Effector CD8-positive, alpha-beta T cell (primary cell): ENCODE results near the gene RFNG.

Experiments
- DNase-seq: peaks from one replicate; lab custom pipeline; 2025; lab: John Stamatoyannopoulos, UW

Gene RFNG

DNA sequence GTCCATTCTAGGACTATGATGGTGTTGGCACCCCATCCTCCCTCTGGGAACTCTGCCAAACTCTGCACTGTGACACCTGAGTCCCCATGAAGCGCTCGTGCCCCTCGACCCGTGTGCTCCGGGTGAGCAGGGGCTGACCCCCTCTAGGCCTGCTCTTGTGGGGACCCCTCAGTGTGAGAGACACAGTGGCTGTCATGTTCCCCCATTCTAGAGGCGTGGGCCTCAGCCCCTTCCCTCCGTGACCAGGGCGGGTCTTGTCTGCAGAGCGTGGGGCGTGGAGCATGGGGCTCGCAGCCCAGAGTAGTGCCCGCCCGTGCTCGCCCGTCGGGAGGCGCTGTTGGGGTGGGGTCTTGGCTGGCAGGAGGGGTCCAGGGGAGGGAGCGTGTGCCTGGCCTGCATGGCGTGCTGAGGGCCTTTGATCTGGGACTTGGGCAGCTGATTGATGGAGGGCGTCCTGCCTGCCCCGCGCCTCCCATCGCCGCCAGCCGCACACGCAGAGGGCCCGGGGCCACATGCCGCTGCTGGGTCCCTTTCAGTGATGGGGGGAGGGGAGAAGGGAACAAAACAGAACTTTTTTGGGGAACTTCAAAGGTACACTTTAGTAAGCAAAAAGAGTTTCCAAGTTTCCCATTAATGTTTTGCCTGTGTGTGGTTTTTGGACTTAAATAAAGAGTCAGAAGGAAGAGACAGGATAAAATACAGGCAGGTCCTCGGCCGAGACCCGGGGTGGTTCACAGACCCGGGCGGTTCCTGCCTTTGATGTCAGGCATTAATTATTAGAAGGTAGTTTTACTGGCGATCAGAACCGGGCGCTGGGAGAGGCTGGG is 51.4 kb downstream of the RFNG start:
- no peak for DNase-seq

DNA sequence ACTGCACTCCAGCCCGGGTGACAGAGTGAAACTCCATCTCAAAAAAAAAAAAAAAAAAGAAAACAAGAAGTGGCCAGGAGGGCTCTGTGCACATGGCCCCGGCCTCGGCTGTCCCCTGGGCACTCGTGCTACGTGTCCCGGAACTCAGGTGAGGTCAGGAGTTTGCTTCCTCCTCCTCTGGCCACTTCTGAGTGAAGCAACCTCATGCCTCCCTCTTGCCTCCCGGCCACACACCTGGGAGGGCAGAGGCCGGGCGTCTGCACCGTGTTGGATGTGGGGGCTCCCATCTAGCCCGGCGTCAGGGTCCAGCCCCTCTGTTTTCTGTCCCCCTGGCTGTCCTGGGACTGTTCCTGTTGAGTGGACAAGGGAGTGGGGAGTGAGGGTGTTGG is 52.0 kb downstream of the RFNG start:
- no peak for DNase-seq

GRCh38 chr17:81998691-81999438 is 52.7 kb downstream of the RFNG start:
- DNase-seq: no peak

DNA sequence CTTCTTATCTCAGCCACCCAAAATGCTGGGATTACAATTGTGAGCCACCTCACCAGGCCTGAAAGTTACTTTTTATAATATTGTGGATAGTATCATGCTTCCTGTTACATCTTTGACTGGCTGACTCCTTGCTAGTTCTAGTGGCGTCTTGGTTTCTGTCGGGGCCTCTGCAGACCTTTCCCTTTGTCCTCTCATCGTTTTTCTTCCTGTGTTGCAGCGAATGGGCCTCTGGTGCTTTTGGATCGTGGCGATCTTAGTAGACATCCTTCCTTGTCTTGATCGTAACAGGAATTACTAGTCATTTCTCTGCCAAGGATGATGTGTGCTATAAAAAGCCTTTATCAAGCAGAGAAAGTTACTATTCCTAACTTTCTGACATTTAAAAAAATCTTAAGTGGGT is 53.4 kb downstream of the RFNG start:
- DNase-seq: no peak
